ENCODE measurements around the gene ZFP92. TPM values are rescaled to one million over a fixed set of nuclear protein-coding genes. Genes with fewer than 3 reads are reported as not detected.
"Not testable (repeated sequence)": the region's sequence is repeated elsewhere in the genome, so short reads cannot be mapped to it uniquely, and the experiment has no call there.

Gene ZFP92
- polyA plus RNA-seq, 3 donors from 2014 or later = 0.19 to 0.45 TPM; not detected in 1

DNA sequence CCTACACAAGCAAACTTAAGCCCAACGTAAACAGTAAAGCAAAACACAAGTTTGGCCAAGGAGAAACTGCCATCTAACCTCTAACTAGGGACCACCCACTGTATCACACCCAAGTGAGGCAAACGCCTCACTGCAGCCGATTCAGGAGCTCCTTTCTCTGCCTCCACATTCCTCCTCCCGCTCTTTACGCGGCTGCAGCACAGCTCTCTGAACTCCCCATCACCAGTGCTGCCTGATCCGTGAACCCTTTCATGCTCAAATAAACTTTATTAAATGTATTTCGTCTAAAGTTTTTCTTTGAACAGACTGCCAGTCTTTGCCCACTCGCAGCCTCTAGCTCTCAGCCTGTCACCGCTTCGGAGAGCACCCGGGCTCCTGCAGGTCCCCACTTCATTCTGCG, 16.7 kb upstream of the ZFP92 start:
- peaks cover 0 to 7% of the 10 kb centered on the region in 2 donors for H3K4me1 Mint-ChIP-seq
- no peak overlapping the region for H3K27ac Mint-ChIP-seq
- H3K27me3 Mint-ChIP-seq (ENCODE audit: low read depth in 3 of 3) = peaks cover 0 to 4% (median 0%) of the 10 kb centered on the region in 3 donors
- no peaks in the 10 kb centered on the region for H3K36me3 Mint-ChIP-seq
- no peak overlapping the region for H3K4me3 Mint-ChIP-seq
- DNase-seq = no peak
- H3K9me3 Mint-ChIP-seq = no peaks in the 10 kb centered on the region

DNA sequence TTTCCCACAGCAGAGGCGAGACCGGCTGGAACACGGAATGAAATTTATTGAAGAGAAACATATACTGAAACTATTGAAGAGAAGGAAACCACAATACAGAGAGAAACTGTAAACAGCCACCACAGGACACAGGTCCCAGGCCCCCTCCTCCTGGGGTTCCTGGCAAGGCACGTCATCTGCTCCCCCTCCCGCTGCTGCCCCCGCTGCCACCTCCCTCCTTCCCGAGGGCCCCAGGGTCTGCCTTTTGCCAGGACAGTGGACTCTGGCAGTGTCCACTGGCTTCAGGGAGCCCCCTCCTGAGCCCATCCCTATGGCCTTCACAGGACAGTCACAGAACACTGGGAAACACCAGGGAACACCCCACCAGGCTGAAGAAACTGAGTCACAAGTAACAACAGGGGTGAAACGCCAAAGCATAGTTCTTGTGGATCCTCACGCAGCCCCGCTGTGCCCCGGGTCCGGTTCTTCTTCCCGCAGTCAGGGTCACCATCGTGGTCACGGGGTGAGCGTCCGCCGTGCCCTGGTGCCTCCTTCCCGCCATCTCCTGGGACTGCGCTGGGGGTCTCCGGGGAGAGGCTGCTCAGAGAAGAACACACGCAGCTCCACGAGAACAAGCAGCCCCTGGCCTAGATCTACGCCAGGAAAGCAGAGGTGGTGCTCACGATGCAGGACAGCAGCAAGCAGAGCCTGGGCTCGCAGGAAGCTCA, 15.5 kb upstream of the ZFP92 start:
- Mint-ChIP-seq H3K9me3 (no peaks in the 10 kb centered on the region), H3K4me1 (peaks cover 0 to 7% of the 10 kb centered on the region in 2 donors), H3K27me3 (ENCODE audit: low read depth in 3 of 3) (peaks cover 0 to 4% (median 0%) of the 10 kb centered on the region in 3 donors), H3K36me3 (no peaks in the 10 kb centered on the region), H3K27ac (no peak overlapping the region), H3K4me3 (peak overlapping the region in 1 of 5 donors; percentile 48)
- no peak for DNase-seq

DNA sequence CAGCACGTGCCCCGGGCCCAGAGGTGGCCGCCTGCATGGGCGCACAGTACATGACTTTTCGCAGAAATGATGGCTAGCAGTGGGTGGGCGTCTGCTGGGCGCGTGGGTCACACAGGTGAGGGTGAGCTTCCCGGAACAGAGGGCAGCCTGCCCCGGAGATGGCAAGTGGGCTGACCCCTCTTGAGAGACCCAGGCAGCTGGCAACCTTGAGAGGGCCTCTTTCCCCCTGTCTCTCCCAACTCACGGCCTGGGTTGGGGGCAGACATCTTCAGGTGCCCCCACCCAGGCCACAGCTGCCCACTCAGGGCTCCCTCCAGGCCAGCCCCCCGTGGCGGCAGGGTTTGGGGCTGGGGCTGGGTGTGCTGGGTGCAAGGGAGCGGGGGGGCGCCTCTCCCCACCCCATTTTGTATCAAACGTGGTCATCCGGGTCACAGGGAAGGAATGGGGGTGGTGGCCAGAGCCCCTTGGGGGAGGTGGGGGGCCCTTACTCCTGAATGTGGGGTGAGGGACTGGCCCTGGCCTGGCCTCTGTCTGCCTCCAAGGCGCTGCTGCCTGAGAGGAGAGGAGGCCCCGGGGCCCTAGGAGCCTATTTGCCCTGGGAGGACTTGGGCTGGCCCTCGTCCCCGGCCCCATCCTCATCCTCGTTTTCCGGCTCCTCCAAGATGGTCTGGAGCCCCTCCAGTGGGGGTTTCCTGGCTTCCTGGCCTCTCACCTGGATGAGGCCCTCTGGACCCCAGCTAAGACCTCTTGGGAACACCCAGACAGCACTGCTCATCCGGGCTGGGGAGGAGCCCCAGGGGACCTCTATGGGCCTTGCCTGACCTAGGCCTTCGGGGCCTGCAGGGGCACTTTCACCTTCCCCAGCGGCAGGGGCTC, 14.7 kb upstream of the ZFP92 start:
- H3K4me3 Mint-ChIP-seq = no peak overlapping the region
- H3K27me3 Mint-ChIP-seq (ENCODE audit: low read depth in 3 of 3) = peaks cover 0 to 4% (median 0%) of the 10 kb centered on the region in 3 donors
- no peaks in the 10 kb centered on the region for H3K9me3 Mint-ChIP-seq
- peaks cover 0 to 7% of the 10 kb centered on the region in 2 donors for H3K4me1 Mint-ChIP-seq
- H3K27ac Mint-ChIP-seq = no peak overlapping the region
- no peaks in the 10 kb centered on the region for H3K36me3 Mint-ChIP-seq
- DNase-seq = no peak

DNA sequence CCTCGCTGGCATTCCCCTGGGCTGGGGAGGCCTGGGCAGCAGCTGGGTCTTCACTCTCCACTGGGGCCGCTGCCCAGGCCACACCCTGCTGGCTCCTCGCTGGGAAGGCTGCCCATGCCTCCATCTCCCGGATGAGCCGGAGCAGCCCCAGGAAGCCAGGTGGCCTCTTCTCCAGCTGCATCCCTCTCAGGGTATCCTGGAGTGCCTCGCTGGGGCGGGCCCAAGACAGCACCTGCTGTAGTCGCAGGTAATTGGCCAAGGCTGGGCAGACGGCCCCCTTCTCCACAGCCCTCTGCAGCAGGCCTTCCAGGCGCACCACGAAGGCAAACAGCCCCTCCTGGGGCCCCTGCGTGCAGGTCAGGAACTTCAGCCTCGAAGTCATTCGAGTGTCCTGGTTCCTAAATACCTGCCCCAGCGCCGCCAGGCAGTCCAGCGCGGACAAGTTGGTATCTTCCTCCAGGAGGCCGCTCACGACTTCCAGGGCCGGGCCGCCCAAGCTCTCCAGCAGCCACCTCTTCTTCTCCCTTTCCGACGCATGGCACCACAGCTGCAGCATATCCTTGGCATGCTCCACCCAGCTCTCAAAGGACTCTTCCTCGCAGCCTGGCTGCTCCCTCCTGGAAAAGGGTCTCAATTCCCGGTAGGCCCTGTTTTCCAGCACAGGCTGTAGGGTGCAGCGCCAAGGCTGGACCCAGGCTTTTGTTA, 13.9 kb upstream of the ZFP92 start:
- no peaks in the 10 kb centered on the region for H3K36me3 Mint-ChIP-seq
- H3K27ac Mint-ChIP-seq = no peak overlapping the region
- DNase-seq = no peak
- peaks cover 0 to 5% (median 3%) of the 10 kb centered on the region in 3 donors for H3K27me3 Mint-ChIP-seq (ENCODE audit: low read depth in 3 of 3)
- no peaks in the 10 kb centered on the region for H3K9me3 Mint-ChIP-seq
- no peak overlapping the region for H3K4me3 Mint-ChIP-seq
- H3K4me1 Mint-ChIP-seq = peaks cover 0 to 7% of the 10 kb centered on the region in 2 donors

DNA sequence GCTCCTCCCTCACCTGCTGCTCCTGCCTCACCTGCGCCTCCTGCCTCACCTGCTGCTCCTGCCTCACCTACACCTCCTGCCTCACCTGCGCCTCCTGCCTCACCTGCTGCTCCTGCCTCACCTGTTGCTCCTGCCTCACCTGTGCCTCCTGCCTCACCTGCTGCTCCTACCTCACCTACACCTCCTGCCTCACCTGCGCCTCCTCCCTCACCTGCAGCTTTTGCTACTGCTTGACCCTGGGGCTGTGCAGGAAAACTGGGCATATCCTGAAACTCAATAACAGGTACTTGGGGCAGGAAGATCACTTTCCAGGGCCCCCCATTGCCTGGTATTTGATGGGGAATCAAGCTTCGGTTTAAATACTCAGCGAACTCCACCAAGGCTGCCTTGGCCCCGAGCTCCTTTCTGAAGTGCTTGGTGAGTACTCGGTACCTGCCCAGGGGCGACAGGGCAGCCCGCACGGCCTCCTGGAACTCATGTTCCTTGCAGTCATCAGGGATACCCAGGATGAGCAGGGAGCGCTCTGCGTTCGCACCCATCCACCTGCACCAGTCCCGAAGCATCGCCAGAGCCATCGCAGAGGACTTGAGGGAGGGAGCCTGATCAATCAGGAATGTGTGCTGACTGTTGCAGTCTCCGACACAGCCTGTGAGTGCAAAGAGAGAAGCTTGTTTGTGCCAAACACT, 12.9 kb upstream of the ZFP92 start:
- H3K27me3 Mint-ChIP-seq (ENCODE audit: low read depth in 3 of 3) = peaks cover 5 to 7% (median 6%) of the 10 kb centered on the region in 3 donors
- no peaks in the 10 kb centered on the region for H3K9me3 Mint-ChIP-seq
- no peak overlapping the region for H3K4me3 Mint-ChIP-seq
- no peak overlapping the region for H3K27ac Mint-ChIP-seq
- no peak for DNase-seq
- peaks cover 0 to 7% of the 10 kb centered on the region in 2 donors for H3K4me1 Mint-ChIP-seq
- no peaks in the 10 kb centered on the region for H3K36me3 Mint-ChIP-seq

DNA sequence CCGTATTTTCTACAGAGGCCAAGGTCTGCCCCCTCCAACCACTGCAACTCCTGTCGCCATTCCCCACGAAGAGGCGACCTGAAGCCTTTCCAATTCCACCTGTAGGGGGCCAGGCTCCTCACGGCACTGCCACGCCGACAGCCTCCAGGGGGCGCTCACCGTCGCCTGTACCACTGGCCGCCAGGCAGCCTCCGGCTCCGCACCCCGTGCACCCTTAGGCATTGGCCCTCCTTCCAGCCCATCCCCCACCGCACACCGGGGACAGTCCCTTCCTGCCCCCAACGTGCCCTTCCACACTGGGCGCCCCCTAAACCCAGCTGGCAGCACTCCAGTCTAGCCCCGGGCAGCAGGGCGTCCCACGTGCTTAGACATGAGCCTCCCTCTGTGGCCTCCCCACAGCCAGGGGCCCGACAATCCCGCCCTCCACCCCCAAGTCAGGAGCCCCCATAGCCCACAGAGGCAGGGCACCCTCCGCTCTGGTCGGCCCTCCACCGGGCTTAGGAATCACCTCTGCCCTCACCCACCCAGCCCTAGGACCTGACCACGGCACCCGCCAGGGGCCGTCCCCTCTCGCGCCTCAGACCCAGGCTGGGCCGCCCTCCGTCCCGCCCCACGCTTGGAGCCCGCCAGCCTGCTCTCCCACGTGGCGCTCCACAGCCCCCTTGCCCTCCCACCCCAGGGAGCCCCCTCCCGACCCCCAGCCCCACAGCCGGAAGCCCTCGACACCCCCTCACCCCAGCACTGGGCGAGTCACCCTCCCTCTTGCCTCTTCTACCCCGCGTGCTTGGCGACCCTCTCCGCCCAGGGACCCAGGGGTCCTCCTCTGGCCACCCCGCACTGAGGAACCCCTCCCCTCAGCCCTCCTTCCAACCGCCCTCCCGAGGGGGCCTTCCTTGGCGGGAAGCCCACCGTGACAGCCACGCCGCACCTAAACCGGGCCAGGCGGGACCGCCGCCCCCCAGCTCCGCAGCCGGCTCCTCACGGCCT, 10.8 kb upstream of the ZFP92 start:
- no peak overlapping the region for H3K27ac Mint-ChIP-seq
- no peaks in the 10 kb centered on the region for H3K36me3 Mint-ChIP-seq
- no peak overlapping the region for H3K4me3 Mint-ChIP-seq
- peaks cover 0 to 2% of the 10 kb centered on the region in 2 donors for H3K4me1 Mint-ChIP-seq
- H3K9me3 Mint-ChIP-seq = no peaks in the 10 kb centered on the region
- peak; percentile 30 to 43 (median 36) for DNase-seq
- H3K27me3 Mint-ChIP-seq (ENCODE audit: low read depth in 3 of 3) = peaks cover 3 to 9% (median 7%) of the 10 kb centered on the region in 3 donors

DNA sequence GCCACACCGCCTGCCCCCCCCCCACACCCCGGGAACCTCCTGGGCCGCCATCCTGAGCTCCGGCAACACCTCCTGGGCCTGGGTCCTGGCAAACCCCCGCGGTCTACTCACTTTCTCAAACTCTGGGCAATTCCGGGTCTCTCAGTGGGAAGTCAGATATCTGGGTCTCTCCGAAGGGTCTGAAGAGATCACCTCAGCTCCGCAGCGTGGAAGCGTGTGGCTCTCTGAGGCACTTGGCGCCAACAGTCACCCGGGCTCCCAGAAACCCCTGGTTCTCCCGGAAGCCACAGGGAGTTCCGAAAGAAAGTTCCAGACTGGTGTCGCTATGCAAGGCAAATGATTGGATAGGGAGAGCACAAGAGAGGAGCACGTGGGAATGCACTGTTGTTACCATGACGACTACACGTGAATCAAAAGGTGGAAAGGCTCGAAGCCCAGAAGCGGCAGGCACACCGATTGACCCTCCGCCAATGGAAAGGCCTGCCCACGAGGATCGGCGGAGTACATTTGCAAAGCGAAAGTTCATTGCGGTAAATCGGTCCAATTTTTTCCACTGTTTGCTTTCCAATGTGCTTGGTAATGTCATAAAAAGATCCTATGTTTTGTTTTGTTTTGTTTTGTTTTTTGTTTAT, 10.0 kb upstream of the ZFP92 start, which contains the start of gene PNMA6E:
TSS of gene PNMA6E (minus strand) at position 218 of the 632 bp plus-strand sequence. CDS start 2,501 bp downstream, outside the sequence.
- Mint-ChIP-seq H3K9me3 (no peaks in the 10 kb centered on the region), H3K27ac (no peak within 1 kb of the TSS), H3K27me3 (ENCODE audit: low read depth in 3 of 3) (peaks cover 3 to 9% (median 7%) of the 10 kb centered on the region in 3 donors), H3K4me1 (no peaks in the 10 kb centered on the region), H3K4me3 (no peak within 1 kb of the TSS), H3K36me3 (no peaks in the 10 kb centered on the region)
- DNase-seq = no peak

DNA sequence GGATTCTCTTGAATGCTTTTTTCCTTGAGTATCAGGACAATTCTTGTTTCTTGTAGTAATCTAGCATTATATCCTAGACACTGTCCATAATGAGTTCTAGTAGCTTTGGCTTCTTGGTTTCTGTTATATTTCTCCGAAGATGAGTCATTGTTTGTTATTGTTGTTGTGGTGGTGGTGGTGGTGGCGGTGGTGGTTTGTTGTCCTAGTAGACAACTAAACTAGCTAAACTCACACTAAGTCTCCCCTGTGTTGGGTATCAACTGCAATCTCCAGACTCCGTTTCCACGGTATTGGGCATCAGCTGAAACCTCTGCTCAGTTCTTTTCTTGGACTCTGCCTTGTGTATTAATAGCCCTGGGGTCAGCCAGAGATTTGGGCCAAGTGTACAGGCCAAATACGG, 6.9 kb upstream of the ZFP92 start:
- not testable (repeated sequence) for DNase-seq; H3K27me3 Mint-ChIP-seq (ENCODE audit: low read depth in 3 of 3); H3K4me1 Mint-ChIP-seq; H3K36me3 Mint-ChIP-seq; H3K9me3 Mint-ChIP-seq; H3K4me3 Mint-ChIP-seq; H3K27ac Mint-ChIP-seq

DNA sequence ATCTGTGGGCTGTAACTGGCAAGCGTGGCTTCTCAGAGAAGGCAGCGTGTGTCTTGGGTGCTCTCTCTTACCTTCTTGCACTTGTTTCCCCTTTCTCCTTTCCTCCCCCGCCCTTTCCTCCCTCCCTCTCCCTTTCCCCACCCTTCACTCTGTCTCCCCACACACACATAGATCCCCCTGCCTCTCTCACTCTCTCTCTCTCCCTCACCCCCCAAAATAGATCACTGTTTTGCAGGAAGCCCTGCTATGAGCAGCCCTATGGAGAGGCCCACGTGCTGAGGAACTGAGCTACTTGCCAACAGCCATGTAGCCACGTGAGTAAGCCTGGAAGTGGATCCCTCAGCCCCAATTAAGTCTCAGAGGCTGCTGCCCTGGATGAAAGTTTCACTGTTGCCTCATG, 5.8 kb upstream of the ZFP92 start:
- H3K27me3 Mint-ChIP-seq (ENCODE audit: low read depth in 3 of 3) = peaks cover 1 to 9% (median 9%) of the 10 kb centered on the region in 3 donors
- H3K36me3 Mint-ChIP-seq = no peaks in the 10 kb centered on the region
- no peaks in the 10 kb centered on the region for H3K4me1 Mint-ChIP-seq
- no peaks in the 10 kb centered on the region for H3K9me3 Mint-ChIP-seq
- H3K4me3 Mint-ChIP-seq = no peak overlapping the region
- no peak for DNase-seq
- no peak overlapping the region for H3K27ac Mint-ChIP-seq

DNA sequence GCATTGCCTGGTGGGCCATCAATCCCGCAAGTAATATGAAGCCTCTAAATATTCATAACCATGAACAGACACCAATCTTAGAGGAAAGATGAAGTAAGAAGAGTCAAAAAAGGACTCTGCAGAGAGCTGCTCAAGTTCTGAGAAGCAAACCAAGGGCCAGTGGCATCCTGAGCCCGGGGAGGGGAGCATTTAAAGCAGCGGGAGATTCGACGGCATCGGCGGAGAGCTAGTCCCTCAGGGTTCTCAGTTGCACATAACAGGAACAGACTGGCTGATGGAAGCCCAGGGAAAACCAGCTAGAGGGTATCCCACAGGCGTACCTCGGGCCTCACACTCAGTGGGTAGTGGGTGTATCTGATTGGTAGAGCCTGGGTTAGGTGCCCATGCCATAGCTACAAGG, 5.3 kb upstream of the ZFP92 start:
- Mint-ChIP-seq H3K9me3 (no peaks in the 10 kb centered on the region), H3K4me1 (peaks cover 0 to 4% of the 10 kb centered on the region in 2 donors), H3K27ac (no peak overlapping the region), H3K36me3 (no peaks in the 10 kb centered on the region), H3K4me3 (no peak overlapping the region), H3K27me3 (ENCODE audit: low read depth in 3 of 3) (peaks cover 1 to 9% (median 9%) of the 10 kb centered on the region in 3 donors)
- no peak for DNase-seq

DNA sequence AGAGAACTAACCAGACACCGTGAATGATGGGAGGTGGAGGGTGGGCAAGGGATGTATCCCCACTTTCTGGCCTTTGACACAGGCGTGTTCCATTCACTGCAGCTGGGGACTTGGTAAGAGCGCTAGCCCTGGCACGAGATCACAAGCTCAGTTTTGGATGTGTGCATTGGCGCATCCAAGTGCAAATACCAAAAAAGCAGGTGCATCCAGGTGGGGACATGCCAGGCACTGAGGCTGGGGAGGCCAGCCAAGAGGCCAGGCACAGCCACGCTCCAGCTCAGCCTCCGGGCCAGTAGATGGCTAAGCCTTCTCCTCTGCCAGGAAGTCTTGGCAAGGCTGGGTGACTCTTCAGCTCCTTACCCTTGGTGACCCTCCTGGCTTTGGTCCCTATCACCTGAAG, 4.4 kb upstream of the ZFP92 start:
- H3K4me3 Mint-ChIP-seq = no peak overlapping the region
- H3K9me3 Mint-ChIP-seq = no peaks in the 10 kb centered on the region
- peaks cover 1 to 9% (median 9%) of the 10 kb centered on the region in 3 donors for H3K27me3 Mint-ChIP-seq (ENCODE audit: low read depth in 3 of 3)
- no peak overlapping the region for H3K27ac Mint-ChIP-seq
- no peak for DNase-seq
- no peaks in the 10 kb centered on the region for H3K36me3 Mint-ChIP-seq
- H3K4me1 Mint-ChIP-seq = peaks cover 2 to 6% of the 10 kb centered on the region in 2 donors

DNA sequence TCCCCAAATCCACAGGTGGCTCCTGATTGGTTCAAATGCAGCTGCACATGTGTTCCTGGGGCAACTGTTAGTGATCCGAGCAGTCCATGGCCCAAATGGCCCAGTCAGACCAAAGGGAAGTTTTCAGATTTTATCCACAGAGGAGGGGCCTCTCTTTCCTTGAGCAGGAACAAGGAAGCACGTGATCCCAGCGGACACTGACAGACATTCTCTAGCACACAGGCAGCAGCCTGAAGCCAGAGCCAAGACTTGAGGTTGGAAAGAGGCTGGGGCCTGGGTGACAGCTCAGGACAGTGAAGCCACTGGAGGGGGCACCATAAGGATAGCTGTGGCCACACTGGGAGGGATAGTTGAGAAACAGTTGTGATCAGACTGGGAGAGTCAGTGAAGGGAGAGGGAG, 3.5 kb upstream of the ZFP92 start:
- Mint-ChIP-seq H3K4me3 (no peak overlapping the region), H3K36me3 (no peaks in the 10 kb centered on the region), H3K4me1 (peaks cover 6 to 13% of the 10 kb centered on the region in 2 donors), H3K9me3 (no peaks in the 10 kb centered on the region), H3K27me3 (ENCODE audit: low read depth in 3 of 3) (peaks cover 0 to 9% (median 6%) of the 10 kb centered on the region in 3 donors), H3K27ac (peak overlapping the region in 1 of 6 donors; percentile 53)
- DNase-seq = no peak

All from immature natural killer cell (primary cell).